SU-DHL-6 (cell line): ENCODE data around the gene AP3D1.

Source experiments
- H2AFZ ChIP-seq: fragments of 200-600 bp; sonication (generic); 2 replicates; pipeline ENCODE4 v1.6.1; 2014; ENCODE audit warnings: low read depth, mild to moderate bottlenecking, moderate library complexity, mixed read lengths, antibody characterized with exemption, low read length; ENCODE audit not compliant: severe bottlenecking
- H3F3A ChIP-seq: fragments of 200-600 bp; shearing (Covaris generic); 2 replicates; pipeline ENCODE4 v1.6.0; 2016; ENCODE audit warnings: antibody characterized with exemption, mild to moderate bottlenecking; ENCODE audit not compliant: insufficient read depth
- H3K27ac ChIP-seq: fragments of 200-600 bp; sonication (generic); 2 replicates; pipeline ENCODE4 v1.5.1; 2016; ENCODE audit warnings: low read depth, mild to moderate bottlenecking, low read length, moderate library complexity, mixed read lengths
- H3K27me3 ChIP-seq: fragments of 200-600 bp; sonication (generic), shearing (Covaris generic); 2 replicates; pipeline ENCODE4 v1.6.0; 2014; ENCODE audit warnings: mild to moderate bottlenecking, low read length
- H3K36me3 ChIP-seq: fragments of 200-600 bp; sonication (generic); 2 replicates; pipeline ENCODE4 v1.6.1; 2014; ENCODE audit warnings: mild to moderate bottlenecking, low read length, mixed read lengths
- H3K4me2 ChIP-seq: fragments of 300-600, 200-600 bp; shearing (Covaris generic), sonication (generic); 2 replicates; pipeline ENCODE4 v1.6.0; 2014; ENCODE audit warnings: low read length, low read depth, mild to moderate bottlenecking; ENCODE audit not compliant: poor library complexity, severe bottlenecking
- H3K4me3 ChIP-seq: fragments of 200-600 bp; sonication (generic); 2 replicates; pipeline ENCODE4 v1.5.1; 2014; ENCODE audit warnings: antibody characterized with exemption, low read length, mild to moderate bottlenecking, mixed read lengths; ENCODE audit not compliant: insufficient read depth, poor library complexity, severe bottlenecking
- H3K79me2 ChIP-seq: fragments of 200-600 bp; sonication (generic); 2 replicates; pipeline ENCODE4 v1.6.1; 2014; ENCODE audit warnings: mild to moderate bottlenecking, low read length, moderate library complexity; ENCODE audit not compliant: insufficient read depth
- H3K9ac ChIP-seq: fragments of 200-600 bp; sonication (generic); 2 replicates; pipeline ENCODE4 v1.7.0; 2014; ENCODE audit warnings: mild to moderate bottlenecking, low read length
- H3K9me2 ChIP-seq: fragments of 200-600 bp; sonication (generic); replicated peaks from 2 replicates; pipeline ENCODE4 v1.6.1; 2014; ENCODE audit warnings: low read length; ENCODE audit not compliant: insufficient read depth
- H3K9me3 ChIP-seq: fragments of 200-600 bp; sonication (generic); 2 replicates; pipeline ENCODE4 v1.6.1; 2014; ENCODE audit warnings: low read length, mixed read lengths; ENCODE audit not compliant: insufficient read depth
- H4K20me1 ChIP-seq: fragments of 200-600 bp; sonication (generic); 2 replicates; pipeline ENCODE4 v1.6.1; 2014; ENCODE audit warnings: low read depth, mild to moderate bottlenecking, antibody characterized with exemption, low read length, moderate library complexity, mixed read lengths
- EZH2phosphoT487 ChIP-seq: fragments of 200-600 bp; sonication (generic), shearing (Covaris generic); conservative IDR thresholded peaks from 2 replicates; pipeline ENCODE4 v1.6.1; 2018; ENCODE audit warnings: mild to moderate bottlenecking, antibody characterized with exemption, low read length, moderate library complexity, mixed read lengths
- TF ChIP-seq, protein P1 (sequence below): fragments of 200-600 bp; sonication (generic); IDR thresholded peaks from one replicate; pipeline ENCODE4 v1.5.1; 2017; ENCODE audit warnings: antibody characterized with exemption, mild to moderate bottlenecking, low read length, moderate library complexity; ENCODE audit not compliant: insufficient read depth, poor library complexity, severe bottlenecking

Gene AP3D1

DNA sequence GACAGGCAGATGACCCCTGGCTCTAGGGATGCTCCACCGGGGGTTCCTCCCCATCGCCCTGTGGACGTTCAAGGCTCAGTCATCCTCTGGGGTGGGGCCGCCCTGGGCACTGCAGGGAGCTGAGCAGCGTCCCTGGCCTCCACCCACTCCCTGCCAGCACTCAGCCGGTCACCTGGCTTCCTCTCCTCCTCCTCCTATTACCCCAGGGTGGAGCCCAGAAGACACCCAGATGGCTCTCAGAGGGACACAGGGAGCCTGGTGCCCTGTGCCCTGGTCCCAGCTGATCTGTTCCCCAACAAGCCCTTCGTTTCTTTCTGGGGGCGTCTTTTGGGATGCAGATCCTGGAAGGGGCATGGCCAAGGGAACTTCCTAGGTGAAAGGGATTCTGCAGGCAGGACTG, 96.6 kb downstream of the AP3D1 start:
- H3K9me3 ChIP-seq, result no peaks in the 10 kb centered on the region
- peak overlapping the region; percentile 1; the same call in 1 of the 2 replicates for H3K9ac ChIP-seq
- no peaks in the 10 kb centered on the region for H3K36me3 ChIP-seq
- TF ChIP-seq EZH2phosphoT487, result no peak
- TF ChIP-seq, protein P1, sequence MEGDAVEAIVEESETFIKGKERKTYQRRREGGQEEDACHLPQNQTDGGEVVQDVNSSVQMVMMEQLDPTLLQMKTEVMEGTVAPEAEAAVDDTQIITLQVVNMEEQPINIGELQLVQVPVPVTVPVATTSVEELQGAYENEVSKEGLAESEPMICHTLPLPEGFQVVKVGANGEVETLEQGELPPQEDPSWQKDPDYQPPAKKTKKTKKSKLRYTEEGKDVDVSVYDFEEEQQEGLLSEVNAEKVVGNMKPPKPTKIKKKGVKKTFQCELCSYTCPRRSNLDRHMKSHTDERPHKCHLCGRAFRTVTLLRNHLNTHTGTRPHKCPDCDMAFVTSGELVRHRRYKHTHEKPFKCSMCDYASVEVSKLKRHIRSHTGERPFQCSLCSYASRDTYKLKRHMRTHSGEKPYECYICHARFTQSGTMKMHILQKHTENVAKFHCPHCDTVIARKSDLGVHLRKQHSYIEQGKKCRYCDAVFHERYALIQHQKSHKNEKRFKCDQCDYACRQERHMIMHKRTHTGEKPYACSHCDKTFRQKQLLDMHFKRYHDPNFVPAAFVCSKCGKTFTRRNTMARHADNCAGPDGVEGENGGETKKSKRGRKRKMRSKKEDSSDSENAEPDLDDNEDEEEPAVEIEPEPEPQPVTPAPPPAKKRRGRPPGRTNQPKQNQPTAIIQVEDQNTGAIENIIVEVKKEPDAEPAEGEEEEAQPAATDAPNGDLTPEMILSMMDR, result no peak
- H3K79me2 ChIP-seq, result peaks cover 10% of the 10 kb centered on the region
- H3K27ac ChIP-seq, result peak overlapping the region; percentile 53
- H2AFZ ChIP-seq, result no peak overlapping the region
- no peak overlapping the region for H3K4me3 ChIP-seq
- H3F3A ChIP-seq, result peaks cover 30% of the 10 kb centered on the region
- H4K20me1 ChIP-seq, result no peaks in the 10 kb centered on the region; the same call in 1 of the 2 replicates
- H3K9me2 ChIP-seq, result no peaks in the 10 kb centered on the region
- no peaks in the 10 kb centered on the region for H3K27me3 ChIP-seq
- peak overlapping the region; percentile 15 for H3K4me2 ChIP-seq

DNA sequence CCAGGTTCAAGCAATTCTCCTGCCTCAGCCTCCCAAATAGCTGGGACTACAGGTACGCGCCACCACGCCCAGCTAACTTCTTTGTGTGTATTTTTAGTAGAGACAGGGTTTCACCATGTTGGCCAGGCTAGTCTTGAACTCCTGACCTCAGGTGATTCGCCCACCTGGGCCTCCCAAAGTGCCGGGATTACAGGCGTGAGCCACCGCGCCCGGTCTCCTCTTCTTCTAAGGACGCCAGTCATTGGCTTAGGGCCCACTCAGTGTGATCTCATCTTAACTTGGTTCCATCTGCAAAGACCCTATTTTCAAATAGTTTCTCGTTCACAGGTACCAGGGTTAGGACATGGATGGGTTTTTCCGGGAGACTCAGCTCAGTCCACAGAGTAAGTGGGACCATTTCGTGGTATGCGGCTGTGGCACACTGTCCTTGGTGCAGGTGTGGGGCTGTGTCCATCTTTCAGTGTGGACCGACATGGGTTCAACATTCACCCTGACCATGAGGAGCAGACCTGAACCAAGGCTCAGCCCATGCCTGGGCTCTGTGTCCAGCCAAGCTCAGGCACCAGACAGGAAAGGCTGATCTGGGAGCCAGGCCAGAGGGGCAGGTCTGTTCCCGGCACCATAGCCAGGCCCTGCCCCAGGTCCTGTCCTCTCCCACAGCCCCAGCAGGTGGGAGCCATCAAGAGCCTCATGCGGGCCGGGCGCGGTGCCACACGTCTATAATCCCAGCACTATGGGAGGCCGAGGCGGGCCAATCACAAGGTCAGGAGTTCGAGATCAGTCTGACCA, 97.6 kb downstream of the AP3D1 start:
- Histone ChIP-seq H3K9ac (no peak overlapping the region), H3F3A (peaks cover 30% of the 10 kb centered on the region), H3K4me2 (no peak overlapping the region), H3K27me3 (no peaks in the 10 kb centered on the region), H3K9me3 (no peaks in the 10 kb centered on the region), H2AFZ (no peak overlapping the region), H3K9me2 (no peaks in the 10 kb centered on the region), H3K27ac (peak overlapping the region; percentile 94), H3K36me3 (no peaks in the 10 kb centered on the region), H4K20me1 (no peaks in the 10 kb centered on the region; the same call in 1 of the 2 replicates), H3K79me2 (peaks cover 20% of the 10 kb centered on the region), H3K4me3 (no peak overlapping the region)
- TF ChIP-seq EZH2phosphoT487, result no peak
- TF ChIP-seq, protein P1, result no peak

DNA sequence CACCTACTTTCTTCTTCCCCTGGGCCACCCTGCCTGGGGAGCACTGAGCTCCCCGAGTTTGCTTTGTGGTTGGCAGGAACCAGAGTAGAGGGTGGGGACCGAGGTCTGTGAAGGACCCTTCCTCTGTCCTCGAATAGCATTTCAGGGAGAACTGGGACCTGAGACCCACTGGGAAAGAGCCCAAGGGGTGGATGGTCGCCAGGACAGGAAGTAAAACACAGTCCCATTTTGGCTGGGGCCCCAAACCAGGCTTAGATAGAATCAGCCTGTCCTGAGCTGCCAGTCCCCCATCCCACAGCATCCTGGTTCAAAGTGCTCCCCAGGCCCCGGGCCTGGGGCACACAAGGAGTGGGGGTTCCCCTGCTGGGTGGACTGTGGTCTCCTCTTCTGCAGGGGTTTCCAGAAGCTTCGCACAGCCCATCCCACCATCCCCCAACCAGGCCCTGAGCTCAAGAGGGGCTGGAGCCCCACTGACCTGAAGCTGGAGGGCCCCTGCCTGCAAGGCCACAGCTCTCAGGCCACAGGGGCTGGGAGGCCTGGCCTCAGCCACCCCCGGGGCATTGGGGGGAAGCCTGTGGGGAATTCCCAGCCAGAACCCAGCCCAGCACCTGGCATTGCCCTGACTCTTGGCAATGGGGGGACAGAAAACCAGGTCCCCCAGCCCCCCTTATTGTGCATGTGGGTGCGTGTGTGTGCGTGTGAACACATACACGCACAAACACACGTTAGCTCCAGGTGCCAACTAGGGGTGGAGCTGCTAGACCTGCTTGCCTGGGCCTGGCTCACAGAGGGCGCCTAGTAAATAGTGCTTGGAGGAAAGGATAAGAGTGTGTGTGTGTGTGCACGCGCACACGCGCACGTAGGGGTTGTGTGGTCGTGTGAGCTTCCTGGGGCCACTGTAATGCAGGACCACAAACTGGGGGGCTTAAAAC, 99.3 kb downstream of the AP3D1 start:
- H3K9ac ChIP-seq, result peak overlapping the region; percentile 42
- no peaks in the 10 kb centered on the region for H3K9me3 ChIP-seq
- H3K27me3 ChIP-seq, result no peaks in the 10 kb centered on the region
- H3K79me2 ChIP-seq, result peaks cover 37% of the 10 kb centered on the region
- H4K20me1 ChIP-seq, result no peaks in the 10 kb centered on the region; the same call in 1 of the 2 replicates
- peaks cover 27% of the 10 kb centered on the region for H3F3A ChIP-seq
- peak overlapping the region; percentile 94 for H3K27ac ChIP-seq
- no peak for TF ChIP-seq EZH2phosphoT487
- TF ChIP-seq, protein P1, result no peak
- H3K9me2 ChIP-seq, result no peaks in the 10 kb centered on the region
- H3K4me2 ChIP-seq, result peak overlapping the region; percentile 52
- H2AFZ ChIP-seq, result no peak overlapping the region
- no peak overlapping the region for H3K4me3 ChIP-seq
- H3K36me3 ChIP-seq, result no peaks in the 10 kb centered on the region
